NCI-H446 (cell line): Measurements from ENCODE around the gene GAS7.

Experiments
- DNase-seq, 2 experiments: peaks; one replicate each; lab custom pipeline; 2025; lab: John Stamatoyannopoulos, UW

GAS7 gene

GRCh38 chr17:10135539-10136257 lies 62.7 kb downstream of the GAS7 start:
- DNase-seq, result no peak

- no peak for DNase-seq
Observed at GRCh38 chr17:10130677-10131076, 67.7 kb downstream of the GAS7 start.

GRCh38 chr17:10130263-10130662 lies 68.1 kb downstream of the GAS7 start:
- no peak for DNase-seq

GRCh38 chr17:10127819-10128425 lies 70.5 kb downstream of the GAS7 start:
- DNase-seq, result no peak

GRCh38 chr17:10126616-10127501 lies 71.5 kb downstream of the GAS7 start:
- no peak for DNase-seq

GRCh38 chr17:10126276-10126615 lies 72.2 kb downstream of the GAS7 start:
- no peak for DNase-seq

GRCh38 chr17:10125531-10126275 lies 72.7 kb downstream of the GAS7 start:
- DNase-seq, result no peak

- DNase-seq, result no peak
Observed at GRCh38 chr17:10123093-10123492, 75.3 kb downstream of the GAS7 start.

- no peak for DNase-seq
Observed at GRCh38 chr17:10121971-10122707, 76.3 kb downstream of the GAS7 start.

- no peak for DNase-seq
Observed at GRCh38 chr17:10120749-10121148, 77.7 kb downstream of the GAS7 start.

- DNase-seq, result no peak
Observed at GRCh38 chr17:10120109-10120485, 78.3 kb downstream of the GAS7 start.

- no peak for DNase-seq
Observed at GRCh38 chr17:10119203-10120108, 79.0 kb downstream of the GAS7 start.

- DNase-seq, result no peak
Observed at GRCh38 chr17:10118788-10119130, 79.6 kb downstream of the GAS7 start.

GRCh38 chr17:10117581-10118001 lies 80.8 kb downstream of the GAS7 start:
- no peak for DNase-seq

- DNase-seq, result no peak
Observed at GRCh38 chr17:10116753-10117420, 81.5 kb downstream of the GAS7 start.

GRCh38 chr17:10116267-10116666 lies 82.1 kb downstream of the GAS7 start:
- no peak for DNase-seq

- DNase-seq, result no peak
Observed at GRCh38 chr17:10115536-10115932, 82.9 kb downstream of the GAS7 start.

GRCh38 chr17:10114931-10115535 lies 83.4 kb downstream of the GAS7 start:
- DNase-seq, result no peak

- DNase-seq, result no peak
Observed at GRCh38 chr17:10112962-10113361, 85.4 kb downstream of the GAS7 start.
